Activated CD8-positive, alpha-beta T cell treated with anti-CD3 and anti-CD28 coated beads, Interleukin-2, amount 10 ng/mL, durations not matched to agents 7 days and 5 days (primary cell): ENCODE results near the gene GDPD3. TPM values are rescaled to one million over a fixed set of nuclear protein-coding genes. Genes with fewer than 3 reads are reported as not detected.

Source experiments
- ATAC-seq: fragments of 150-1000 bp; cut with Tn5 transposase; one replicate; pipeline ENCODE4 v1.10.0; 2021; ENCODE audit warnings: moderate library complexity
- CTCF ChIA-PET: fragments of 350-600 bp; sonication (Branson Sonifier 250); formaldehyde crosslinking; loops from one replicate; lab custom pipeline; 2021; ENCODE audit warnings: antibody characterized with exemption; lab: Charles Lee
- POLR2A ChIA-PET: fragments of 350-600 bp; sonication (Branson Sonifier 250); formaldehyde crosslinking; loops from one replicate; lab custom pipeline; 2021; ENCODE audit warnings: antibody characterized with exemption; lab: Charles Lee
- DNase-seq: peaks from one replicate; pipeline ENCODE4 v3.0.0-alpha.2; 2020
- H3K27ac Mint-ChIP-seq: one replicate; pipeline ENCODE4 v1.8.0; 2021; ENCODE audit warnings: mild to moderate bottlenecking, mixed read lengths
- H3K27me3 Mint-ChIP-seq: one replicate; pipeline ENCODE4 v1.8.0; 2021; ENCODE audit warnings: low read depth, mixed read lengths
- H3K36me3 Mint-ChIP-seq: one replicate; pipeline ENCODE4 v1.8.0; 2021; ENCODE audit warnings: low read depth, mixed read lengths
- H3K4me1 Mint-ChIP-seq: one replicate; pipeline ENCODE4 v1.8.0; 2021; ENCODE audit warnings: low read depth, mixed read lengths
- H3K4me3 Mint-ChIP-seq: one replicate; pipeline ENCODE4 v1.8.0; 2021; ENCODE audit warnings: mild to moderate bottlenecking, mixed read lengths
- H3K9me3 Mint-ChIP-seq: one replicate; pipeline ENCODE4 v1.8.0; 2022; ENCODE audit warnings: mixed read lengths; ENCODE audit not compliant: insufficient read depth
- total RNA-seq, 2 experiments: library from RNA; stranded (reverse); gene quantifications; one replicate each; pipeline ENCODE4 v1.2.3, GENCODE V29; 2021

GDPD3 gene, protein sequence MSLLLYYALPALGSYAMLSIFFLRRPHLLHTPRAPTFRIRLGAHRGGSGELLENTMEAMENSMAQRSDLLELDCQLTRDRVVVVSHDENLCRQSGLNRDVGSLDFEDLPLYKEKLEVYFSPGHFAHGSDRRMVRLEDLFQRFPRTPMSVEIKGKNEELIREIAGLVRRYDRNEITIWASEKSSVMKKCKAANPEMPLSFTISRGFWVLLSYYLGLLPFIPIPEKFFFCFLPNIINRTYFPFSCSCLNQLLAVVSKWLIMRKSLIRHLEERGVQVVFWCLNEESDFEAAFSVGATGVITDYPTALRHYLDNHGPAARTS
- total RNA-seq: 10 to 100 TPM; 10.5 to 12.6 TPM

GRCh38 chr16:30113031-30113710 is at the start of gene GDPD3:
Gene GDPD3 (minus strand): TSS chr16:30113537. CDS start chr16:30113478, 59 bp downstream.
- no peak within 1 kb of the TSS for H3K4me3 Mint-ChIP-seq
- ATAC-seq: no peak
- H3K9me3 Mint-ChIP-seq: no peaks in the 10 kb centered on the region
- H3K36me3 Mint-ChIP-seq: peaks cover 15% of the 10 kb centered on the region
- ChIA-PET CTCF (interaction anchor here (0.6 to 3.9 kb wide), 10 partner anchors 8 to 516 kb away, joined by 3 to 27 read pairs (median 6); partner anchors contain the start of gene TBX6), POLR2A (interaction anchor here (1.2 to 3.8 kb wide), 2 partner anchors 70 to 73 kb away, joined by 12 to 17 read pairs; partner anchors contain the start of gene CORO1A)
- peaks cover 22% of the 10 kb centered on the region for H3K4me1 Mint-ChIP-seq
- no peaks in the 10 kb centered on the region for H3K27me3 Mint-ChIP-seq
- DNase-seq: no peak
- peak within 1 kb of the TSS; percentile 60 for H3K27ac Mint-ChIP-seq

DNA sequence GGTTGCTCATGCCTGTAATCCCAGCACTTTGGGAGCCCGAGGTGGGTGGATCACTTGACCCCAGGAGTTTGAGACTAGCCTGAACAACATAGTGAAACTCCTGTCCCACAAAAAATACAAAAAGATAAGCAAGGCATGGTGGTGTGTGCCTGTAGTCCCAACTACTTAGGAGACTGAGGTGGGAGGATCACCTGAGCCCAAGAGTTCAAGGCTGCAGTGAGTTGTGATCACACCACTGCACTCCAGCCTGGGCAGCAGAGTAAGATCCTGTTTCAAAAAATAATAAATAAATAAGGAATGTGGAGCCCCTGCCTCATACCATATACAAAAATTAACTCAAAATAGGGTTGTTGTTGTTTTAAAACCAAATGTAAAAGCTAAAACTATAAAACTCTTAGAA is 43.9 kb upstream of the GDPD3 start:
- no peak overlapping the region for H3K27ac Mint-ChIP-seq
- H3K4me3 Mint-ChIP-seq: no peak overlapping the region
- H3K27me3 Mint-ChIP-seq: no peaks in the 10 kb centered on the region
- H3K4me1 Mint-ChIP-seq: peaks cover 1% of the 10 kb centered on the region
- no peaks in the 10 kb centered on the region for H3K9me3 Mint-ChIP-seq
- POLR2A ChIA-PET: no interaction called here
- CTCF ChIA-PET: interaction anchor here (0.9 kb wide), 2 partner anchors 9 to 65 kb away, joined by 3 read pairs; partner anchors contain the start of gene TBX6
- DNase-seq (no peak), ATAC-seq (no peak)
- H3K36me3 Mint-ChIP-seq: peaks cover 1% of the 10 kb centered on the region

GRCh38 chr16:30155188-30155587 is 41.9 kb upstream of the GDPD3 start:
- Mint-ChIP-seq H3K27ac (no peak overlapping the region), H3K9me3 (no peaks in the 10 kb centered on the region), H3K36me3 (peaks cover 5% of the 10 kb centered on the region), H3K4me1 (peaks cover 1% of the 10 kb centered on the region), H3K4me3 (no peak overlapping the region), H3K27me3 (no peaks in the 10 kb centered on the region)
- ChIA-PET POLR2A (no interaction called here), CTCF (no interaction called here)
- DNase-seq (no peak), ATAC-seq (no peak)

GRCh38 chr16:30152517-30152916 is 39.2 kb upstream of the GDPD3 start:
- ChIA-PET CTCF (no interaction called here), POLR2A (no interaction called here)
- Mint-ChIP-seq H3K9me3 (peaks cover 14% of the 10 kb centered on the region), H3K4me3 (no peak overlapping the region), H3K4me1 (peaks cover 1% of the 10 kb centered on the region), H3K36me3 (peaks cover 9% of the 10 kb centered on the region), H3K27me3 (no peaks in the 10 kb centered on the region), H3K27ac (no peak overlapping the region)
- DNase-seq (no peak), ATAC-seq (no peak)

- Mint-ChIP-seq H3K9me3 (peaks cover 14% of the 10 kb centered on the region), H3K27ac (no peak overlapping the region), H3K27me3 (no peaks in the 10 kb centered on the region), H3K36me3 (peaks cover 8% of the 10 kb centered on the region), H3K4me3 (no peak overlapping the region), H3K4me1 (peaks cover 1% of the 10 kb centered on the region)
- ATAC-seq (no peak), DNase-seq (no peak)
- CTCF ChIA-PET: interaction anchor here (0.7 to 1.6 kb wide), 2 partner anchors 8 to 59 kb away, joined by 3 to 4 read pairs; partner anchors contain the start of gene TBX6
- POLR2A ChIA-PET: no interaction called here
Measured at GRCh38 chr16:30151091-30151490, 37.8 kb upstream of the GDPD3 start.

DNA sequence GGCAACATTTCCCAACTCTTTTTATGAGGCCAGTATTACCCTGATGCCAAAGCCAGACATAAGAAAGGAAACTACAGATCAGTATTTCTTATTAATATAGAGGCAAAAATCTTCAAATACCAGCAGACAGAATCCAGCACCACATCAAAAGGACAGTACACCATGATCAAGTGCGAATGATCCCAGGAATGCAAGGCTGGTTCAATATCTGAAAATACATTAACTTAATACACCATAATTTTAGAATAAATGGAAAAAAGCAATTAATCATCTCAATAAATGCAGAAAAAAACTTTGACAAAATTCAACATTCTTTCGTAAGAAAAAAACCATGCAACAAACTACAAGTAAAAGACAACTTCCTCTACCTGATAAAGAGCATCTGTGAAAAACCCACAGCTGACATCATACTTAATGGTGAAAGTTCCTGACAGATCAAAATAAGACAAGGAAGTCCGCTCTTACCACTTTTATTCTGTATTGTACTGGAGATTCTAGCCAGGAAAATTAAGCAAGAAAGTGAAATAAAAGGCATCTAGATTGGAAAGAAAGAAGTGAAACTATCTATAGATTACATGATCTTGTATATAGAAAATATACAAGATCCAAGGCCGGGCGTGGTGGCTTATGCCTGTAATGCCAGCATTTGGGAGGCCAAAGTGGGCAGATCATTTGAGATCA is 36.1 kb upstream of the GDPD3 start:
- DNase-seq: no peak
- Mint-ChIP-seq H3K4me1 (peaks cover 1% of the 10 kb centered on the region), H3K27ac (no peak overlapping the region), H3K27me3 (no peaks in the 10 kb centered on the region), H3K9me3 (peaks cover 14% of the 10 kb centered on the region), H3K4me3 (no peak overlapping the region), H3K36me3 (peaks cover 8% of the 10 kb centered on the region)
- ATAC-seq: no peak
- ChIA-PET CTCF (no interaction called here), POLR2A (interaction anchor here (0.6 kb wide), 1 partner anchor 53 kb away, joined by 3 read pairs; no protein-coding TSS in a partner anchor)

DNA sequence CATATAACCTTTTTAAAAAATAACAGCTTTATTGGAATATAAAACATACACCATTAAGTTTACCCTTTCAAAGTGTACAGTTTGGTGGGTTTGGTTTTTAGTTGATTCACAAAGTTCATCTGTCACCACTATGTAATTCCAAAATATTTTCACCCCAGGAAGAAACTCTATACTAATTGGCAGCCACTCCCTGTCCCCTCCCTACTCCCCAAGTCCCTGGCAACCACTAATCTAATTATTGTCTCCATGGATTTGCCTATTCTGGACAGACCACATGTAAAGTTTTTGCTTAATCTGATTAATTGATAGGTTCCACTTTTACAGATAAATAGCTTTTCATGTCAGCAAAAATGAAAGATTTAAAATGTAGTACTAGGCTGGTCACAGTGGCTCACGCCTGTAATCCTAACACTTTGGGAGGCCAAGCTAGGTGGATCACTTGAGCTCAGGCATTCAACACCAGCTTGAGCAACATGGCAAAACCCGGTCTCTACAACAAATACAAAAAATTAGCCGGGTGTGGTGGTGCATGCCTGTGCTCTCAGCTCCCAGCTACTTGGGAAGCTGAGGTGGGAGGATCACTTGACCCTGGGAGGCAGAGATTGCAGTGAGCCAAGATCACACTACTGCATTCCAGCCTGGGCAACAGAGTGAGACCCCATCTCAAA is 34.6 kb upstream of the GDPD3 start:
- POLR2A ChIA-PET: interaction anchor here (0.8 kb wide), 1 partner anchor 38 kb away, joined by 3 read pairs; no protein-coding TSS in a partner anchor

GRCh38 chr16:30145657-30146056 is 32.3 kb upstream of the GDPD3 start:
- peaks cover 6% of the 10 kb centered on the region for H3K36me3 Mint-ChIP-seq
- ChIA-PET POLR2A (interaction anchor here (1.0 kb wide), 1 partner anchor 38 kb away, joined by 4 read pairs; the partner anchor contains the start of gene CORO1A), CTCF (no interaction called here)
- H3K4me1 Mint-ChIP-seq: peaks cover 15% of the 10 kb centered on the region
- no peaks in the 10 kb centered on the region for H3K27me3 Mint-ChIP-seq
- ATAC-seq (no peak), DNase-seq (no peak)
- no peak overlapping the region for H3K4me3 Mint-ChIP-seq
- H3K27ac Mint-ChIP-seq: no peak overlapping the region
- H3K9me3 Mint-ChIP-seq: peaks cover 14% of the 10 kb centered on the region

More for the DNA sequence above, 34.6 kb upstream of the GDPD3 start:
- Mint-ChIP-seq H3K9me3 (peaks cover 14% of the 10 kb centered on the region), H3K27me3 (no peaks in the 10 kb centered on the region), H3K4me1 (peaks cover 7% of the 10 kb centered on the region), H3K27ac (no peak overlapping the region), H3K4me3 (no peak overlapping the region), H3K36me3 (peaks cover 8% of the 10 kb centered on the region)
- ATAC-seq (no peak), DNase-seq (no peak)
- CTCF ChIA-PET: interaction anchor here (0.9 kb wide), 1 partner anchor 10 kb away, joined by 3 read pairs; no protein-coding TSS in a partner anchor

GRCh38 chr16:30144917-30145316 is 31.6 kb upstream of the GDPD3 start:
- H3K4me3 Mint-ChIP-seq: no peak overlapping the region
- no peaks in the 10 kb centered on the region for H3K27me3 Mint-ChIP-seq
- H3K4me1 Mint-ChIP-seq: peaks cover 17% of the 10 kb centered on the region
- peaks cover 14% of the 10 kb centered on the region for H3K9me3 Mint-ChIP-seq
- H3K27ac Mint-ChIP-seq: no peak overlapping the region
- ATAC-seq: no peak
- POLR2A ChIA-PET: no interaction called here
- H3K36me3 Mint-ChIP-seq: peaks cover 4% of the 10 kb centered on the region
- CTCF ChIA-PET: no interaction called here
- DNase-seq: no peak

DNA sequence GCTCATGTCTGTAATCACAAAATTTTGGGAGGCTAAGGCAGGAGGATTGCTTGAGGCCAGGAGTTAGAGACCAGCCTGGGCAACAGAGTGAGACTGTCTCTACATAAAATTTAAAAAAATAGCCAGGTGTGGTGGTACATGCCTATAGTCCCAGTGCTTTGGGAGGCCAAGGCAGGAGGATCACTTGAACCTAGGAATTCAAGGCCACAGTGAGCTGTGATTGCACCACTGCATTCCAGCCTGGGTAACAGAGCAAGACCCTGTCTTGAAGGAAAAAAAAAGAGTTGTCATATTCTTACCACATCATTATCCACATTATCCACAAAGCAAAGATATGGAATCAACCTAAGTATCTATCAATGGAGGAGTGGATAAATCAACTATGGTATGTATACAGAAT is 30.7 kb upstream of the GDPD3 start:
- Mint-ChIP-seq H3K4me1 (peaks cover 24% of the 10 kb centered on the region), H3K27ac (no peak overlapping the region), H3K4me3 (no peak overlapping the region), H3K27me3 (no peaks in the 10 kb centered on the region), H3K9me3 (peaks cover 7% of the 10 kb centered on the region), H3K36me3 (no peaks in the 10 kb centered on the region)
- DNase-seq: no peak
- ATAC-seq: no peak
- ChIA-PET CTCF (interaction anchor here (2.6 kb wide), 1 partner anchor 42 kb away, joined by 19 read pairs; no protein-coding TSS in a partner anchor), POLR2A (no interaction called here)

- H3K9me3 Mint-ChIP-seq: no peaks in the 10 kb centered on the region
- CTCF ChIA-PET: interaction anchor here (0.6 to 2.6 kb wide), 18 partner anchors 13 to 485 kb away, joined by 3 to 19 read pairs (median 6); partner anchors contain the start of genes ALDOA, CORO1A, DCTPP1 and GDPD3
- DNase-seq (no peak), ATAC-seq (peak; percentile 23)
- peaks cover 24% of the 10 kb centered on the region for H3K4me1 Mint-ChIP-seq
- H3K4me3 Mint-ChIP-seq: peak overlapping the region; percentile 6
- POLR2A ChIA-PET: interaction anchor here (2.2 kb wide), 1 partner anchor 41 kb away, joined by 30 read pairs; the partner anchor contains the start of gene CORO1A
- no peaks in the 10 kb centered on the region for H3K27me3 Mint-ChIP-seq
- peak overlapping the region; percentile 27 for H3K27ac Mint-ChIP-seq
- H3K36me3 Mint-ChIP-seq: no peaks in the 10 kb centered on the region
Measured at GRCh38 chr16:30143347-30143702, 30.0 kb upstream of the GDPD3 start.
